ENCODE measurements around the gene SNX8. TPM values are rescaled to one million over a fixed set of nuclear protein-coding genes. Genes with fewer than 3 reads are reported as not detected.

Gene SNX8
- total RNA-seq, 1 donor from 2014 or later: 60.1 TPM

DNA sequence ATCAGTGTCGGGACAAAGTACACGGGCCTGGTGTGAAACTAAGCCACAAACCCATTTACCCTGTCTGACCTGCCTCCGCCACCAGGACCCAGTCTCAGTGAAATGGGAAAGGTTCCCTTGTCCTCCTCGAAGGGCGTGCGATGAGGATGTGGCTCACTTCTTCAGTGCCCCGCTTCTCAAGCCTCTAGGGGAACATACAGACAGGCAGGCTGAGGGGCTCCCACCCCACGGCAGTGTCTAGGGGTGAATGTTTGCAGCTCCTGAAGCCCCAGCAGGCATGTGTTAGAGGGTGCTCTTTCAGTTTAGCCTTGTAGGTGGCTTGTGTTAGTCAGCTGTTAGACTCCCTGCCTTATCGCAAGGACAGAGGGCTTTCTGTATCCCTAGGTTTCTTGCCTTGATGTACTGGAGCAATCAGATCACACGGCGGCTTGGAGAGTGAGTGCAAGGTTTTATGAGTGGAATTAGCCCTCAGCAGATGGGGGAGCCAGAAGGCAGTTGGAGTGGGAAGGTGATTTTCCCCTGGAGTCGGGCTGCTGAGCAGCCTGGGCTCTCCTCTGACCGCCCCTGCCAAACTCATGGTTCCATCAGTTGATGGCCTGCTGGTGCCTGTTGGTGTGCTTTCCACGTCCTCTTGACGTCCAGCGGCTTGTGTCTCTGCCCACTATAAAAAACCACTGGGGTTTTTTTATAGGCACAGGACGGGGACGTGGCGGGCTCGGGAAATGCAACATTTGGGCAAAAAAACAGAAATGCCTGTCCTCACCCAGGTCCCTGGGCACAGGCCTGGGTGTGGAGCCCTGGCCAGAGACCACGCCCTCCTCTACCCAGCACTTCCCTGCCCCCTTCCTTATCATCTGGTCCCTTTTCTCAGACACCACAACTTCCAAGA lies 71.5 kb downstream of the SNX8 start:
- Histone ChIP-seq H3K36me3 (peaks cover 17% of the 10 kb centered on the region), H3K27ac (no peak overlapping the region), H3K4me3 (peak overlapping the region; percentile 92), H3K9me3 (no peaks in the 10 kb centered on the region), H3K27me3 (no peaks in the 10 kb centered on the region), H3K4me1 (peaks cover 22% of the 10 kb centered on the region)
- intact Hi-C loops (cut with DNase I): loop anchor here (10.0 kb wide), 1 partner anchor 112 kb away; the partner anchor contains the start of gene EIF3B
- no peak for ATAC-seq
- no peak for DNase-seq
- TF ChIP-seq, protein P1, sequence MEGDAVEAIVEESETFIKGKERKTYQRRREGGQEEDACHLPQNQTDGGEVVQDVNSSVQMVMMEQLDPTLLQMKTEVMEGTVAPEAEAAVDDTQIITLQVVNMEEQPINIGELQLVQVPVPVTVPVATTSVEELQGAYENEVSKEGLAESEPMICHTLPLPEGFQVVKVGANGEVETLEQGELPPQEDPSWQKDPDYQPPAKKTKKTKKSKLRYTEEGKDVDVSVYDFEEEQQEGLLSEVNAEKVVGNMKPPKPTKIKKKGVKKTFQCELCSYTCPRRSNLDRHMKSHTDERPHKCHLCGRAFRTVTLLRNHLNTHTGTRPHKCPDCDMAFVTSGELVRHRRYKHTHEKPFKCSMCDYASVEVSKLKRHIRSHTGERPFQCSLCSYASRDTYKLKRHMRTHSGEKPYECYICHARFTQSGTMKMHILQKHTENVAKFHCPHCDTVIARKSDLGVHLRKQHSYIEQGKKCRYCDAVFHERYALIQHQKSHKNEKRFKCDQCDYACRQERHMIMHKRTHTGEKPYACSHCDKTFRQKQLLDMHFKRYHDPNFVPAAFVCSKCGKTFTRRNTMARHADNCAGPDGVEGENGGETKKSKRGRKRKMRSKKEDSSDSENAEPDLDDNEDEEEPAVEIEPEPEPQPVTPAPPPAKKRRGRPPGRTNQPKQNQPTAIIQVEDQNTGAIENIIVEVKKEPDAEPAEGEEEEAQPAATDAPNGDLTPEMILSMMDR (IDR thresholded peaks at IDR 0.05): no peak

DNA sequence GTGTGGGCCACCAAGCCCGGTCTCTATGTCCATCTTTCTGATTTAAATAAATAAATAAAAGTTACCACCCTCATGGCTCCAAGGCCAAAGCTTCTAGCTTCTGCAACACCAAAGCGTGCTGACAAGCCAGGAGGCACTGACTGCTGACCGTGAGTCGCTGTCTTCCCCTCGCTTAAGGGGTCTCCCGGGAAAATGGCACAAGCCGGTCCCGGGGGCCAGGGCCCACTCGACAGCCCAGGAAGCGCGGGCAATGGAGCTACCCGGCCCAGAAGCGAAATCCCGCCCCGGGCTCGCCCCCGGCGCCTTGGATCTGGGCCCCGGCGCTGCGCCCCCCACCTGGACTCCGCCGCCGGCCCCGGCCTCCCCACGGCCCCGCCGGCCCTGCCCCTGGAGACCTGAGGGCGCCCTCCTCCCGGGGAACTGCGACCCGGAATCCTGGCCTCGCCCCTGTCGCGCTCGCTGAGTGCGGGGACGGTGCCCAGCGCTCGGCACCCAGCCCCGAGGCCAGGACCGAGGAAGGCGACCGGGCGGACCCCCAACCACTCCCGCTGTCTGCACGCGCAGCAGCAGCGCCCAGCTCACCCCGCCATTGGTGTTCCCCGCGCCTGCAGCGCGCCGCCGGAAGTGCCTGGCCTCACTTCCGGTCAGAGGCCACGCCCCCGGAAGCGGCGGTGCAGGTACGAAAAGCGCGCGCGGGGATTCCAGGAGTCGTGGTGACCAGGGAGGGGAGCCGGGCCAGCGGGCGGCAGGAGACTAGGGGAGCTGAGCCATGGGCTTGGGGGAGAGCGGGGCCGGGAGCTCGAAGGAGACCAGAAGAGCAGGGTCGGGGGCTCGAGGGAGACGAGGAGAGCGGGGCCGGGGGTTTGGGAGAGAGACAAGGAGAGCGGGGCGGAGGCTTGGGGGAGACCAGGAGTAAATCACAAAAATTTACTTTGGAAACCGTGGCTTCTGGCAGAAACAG lies 72.4 kb downstream of the SNX8 start, which contains the start of the genes MRM2 and NUDT1:
Gene MRM2, minus strand, starts transcription at position 626 of the 961 bp plus-strand sequence. Its CDS starts 36 bp downstream, at position 590.
Gene NUDT1, plus strand, starts transcription at position 647 of the 961 bp plus-strand sequence. CDS start 2,349 bp downstream, outside the sequence.
- intact Hi-C loops (cut with DNase I): loop anchor here (10.0 kb wide), 1 partner anchor 113 kb away; the partner anchor contains the start of gene EIF3B
- Histone ChIP-seq H3K4me1 (peaks cover 27% of the 10 kb centered on the region), H3K27me3 (no peaks in the 10 kb centered on the region), H3K27ac (peak within 1 kb of the TSS; percentile 84), H3K9me3 (no peaks in the 10 kb centered on the region), H3K4me3 (peak within 1 kb of the TSS; percentile 92), H3K36me3 (peaks cover 17% of the 10 kb centered on the region)
- ATAC-seq (peak; percentile 91), DNase-seq (peak; percentile 92)
- TF ChIP-seq, protein P1 (IDR thresholded peaks at IDR 0.05): no peak

DNA sequence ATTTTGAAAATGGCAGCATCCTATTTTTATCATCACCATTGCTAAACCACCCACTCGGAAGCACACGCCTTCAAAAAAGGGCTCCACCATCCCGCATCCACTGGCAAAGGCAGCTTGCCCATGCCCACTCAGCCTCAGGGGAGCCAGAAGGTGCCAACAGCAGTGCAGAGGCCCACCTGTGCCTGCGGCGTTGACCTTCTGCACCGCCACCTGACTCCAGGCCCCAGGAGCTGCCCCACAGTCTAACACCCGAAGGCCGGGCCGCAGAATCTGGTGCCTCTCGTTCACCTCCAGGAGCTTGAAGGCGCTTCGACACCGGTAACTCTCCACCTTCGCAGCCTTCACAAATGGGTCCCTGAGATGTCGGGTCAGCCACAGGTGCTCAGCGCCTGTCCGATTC lies 75.0 kb downstream of the SNX8 start:
- Histone ChIP-seq H3K27ac (no peak overlapping the region), H3K4me1 (peaks cover 27% of the 10 kb centered on the region), H3K27me3 (no peaks in the 10 kb centered on the region), H3K4me3 (no peak overlapping the region), H3K36me3 (peaks cover 32% of the 10 kb centered on the region), H3K9me3 (no peaks in the 10 kb centered on the region)
- ATAC-seq (no peak), DNase-seq (no peak)
- intact Hi-C loops (cut with DNase I): no loop called here
- TF ChIP-seq, protein P1 (IDR thresholded peaks at IDR 0.05): no peak

DNA sequence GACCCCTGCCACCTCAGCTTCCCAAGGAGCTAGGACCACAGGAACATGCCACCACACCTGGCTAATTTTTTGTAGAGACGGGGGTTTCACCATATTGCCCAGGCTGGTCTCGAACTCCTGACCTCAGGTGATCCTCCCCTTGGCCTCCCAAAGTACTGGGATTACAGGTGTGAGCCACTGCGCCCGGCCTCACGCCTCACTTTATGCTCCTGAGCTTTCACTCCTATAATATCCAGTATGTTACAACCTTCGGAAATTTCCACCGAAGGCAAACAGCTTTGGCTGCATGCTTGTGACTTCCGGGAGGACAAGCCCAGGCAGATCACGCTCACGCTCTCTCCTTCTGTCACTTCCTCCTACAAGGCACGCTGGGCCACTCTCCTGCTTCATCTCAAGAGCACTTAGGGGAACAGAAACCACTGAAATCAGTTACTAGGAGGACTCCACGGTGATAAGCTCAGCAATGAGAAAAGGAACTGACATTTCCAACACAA lies 77.1 kb downstream of the SNX8 start:
- Histone ChIP-seq H3K36me3 (peaks cover 34% of the 10 kb centered on the region), H3K27ac (peak overlapping the region; percentile 79), H3K4me1 (peaks cover 28% of the 10 kb centered on the region), H3K9me3 (no peaks in the 10 kb centered on the region), H3K4me3 (no peak overlapping the region), H3K27me3 (no peaks in the 10 kb centered on the region)
- intact Hi-C loops (cut with DNase I): no loop called here
- TF ChIP-seq, protein P1 (IDR thresholded peaks at IDR 0.05): no peak
- DNase-seq (peak; percentile 82), ATAC-seq (peak; percentile 84)

DNA sequence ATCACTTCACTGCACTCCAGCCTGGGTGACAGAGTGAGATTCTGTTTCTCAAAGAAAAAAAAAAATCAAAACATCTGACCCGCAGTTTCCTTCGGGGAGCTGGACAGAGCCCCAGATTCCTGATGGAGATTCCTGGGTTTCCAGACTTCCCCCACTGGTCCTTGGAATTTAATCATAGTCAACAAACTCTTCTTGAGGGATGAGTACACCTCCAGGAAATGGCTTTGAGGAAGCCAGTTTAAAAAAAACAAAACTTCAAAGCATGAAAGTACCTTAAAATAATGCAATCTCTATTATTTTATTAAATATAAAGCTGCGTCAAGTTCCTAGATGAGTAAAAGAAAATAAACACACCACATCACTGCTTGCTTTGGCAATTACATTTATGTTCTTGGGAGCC lies 80.3 kb downstream of the SNX8 start:
- Histone ChIP-seq H3K4me1 (peaks cover 27% of the 10 kb centered on the region), H3K27ac (no peak overlapping the region), H3K4me3 (no peak overlapping the region), H3K9me3 (no peaks in the 10 kb centered on the region), H3K27me3 (no peaks in the 10 kb centered on the region), H3K36me3 (peaks cover 35% of the 10 kb centered on the region)
- ATAC-seq (no peak), DNase-seq (no peak)
- TF ChIP-seq, protein P1 (IDR thresholded peaks at IDR 0.05): no peak
- intact Hi-C loops (cut with DNase I): no loop called here
